Transverse colon (tissue), 4 donors: ENCODE data around the gene JAKMIP1. TPM values are rescaled to one million over a fixed set of nuclear protein-coding genes. Genes with fewer than 3 reads are reported as not detected.

Experiments
- DNase-seq: peaks from one replicate; pipeline ENCODE4 v3.0.0-alpha.2; 2019
- H3K27ac ChIP-seq, 4 donors: fragments of 200-600 bp; sonication (generic); 2 replicates each; pipeline ENCODE4 v1.5.1; 2016 to 2018; ENCODE audit warnings: inconsistent platforms in 4 of 4
- H3K27me3 ChIP-seq: fragments of 200-600 bp; sonication (generic); 2 replicates; pipeline ENCODE4 v1.5.1; 2017; ENCODE audit warnings: inconsistent platforms
- H3K36me3 ChIP-seq, 4 donors: fragments of 200-600 bp; sonication (generic); 2 replicates each; pipeline ENCODE4 v1.5.1; 2017 to 2019; ENCODE audit warnings: inconsistent platforms in 4 of 4
- H3K4me1 ChIP-seq, 4 donors: fragments of 200-600 bp; sonication (generic); 2 replicates each; pipeline ENCODE4 v1.5.1; 2017 to 2020; ENCODE audit warnings: inconsistent platforms in 4 of 4
- H3K4me3 ChIP-seq, 4 donors: fragments of 200-600 bp; sonication (generic); 1 replicate in 1 of 4; 2 replicates in 3 of 4; pipeline versions ENCODE4 v1.5.1 to v1.6.1; 2017 to 2019; ENCODE audit warnings: inconsistent platforms in 4 of 4
- H3K9me3 ChIP-seq, 2 donors: fragments of 200-600 bp; sonication (generic); 2 replicates each; pipeline ENCODE4 v1.5.1; 2017 to 2019; ENCODE audit warnings: inconsistent platforms in 2 of 2
- CTCF ChIP-seq, 5 experiments: fragments of 200-600 bp in 3 of 5; fragments of 450-650 bp in 2 of 5; sonication (generic) in 3 of 5; IDR thresholded peaks; 1 replicate in 2 of 5; 2 replicates in 3 of 5; pipeline ENCODE4 v1.5.1; 2016 to 2017; ENCODE audit warnings: antibody characterized with exemption in 5 of 5, inconsistent platforms in 3 of 5, mild to moderate bottlenecking in 2 of 5, moderate library complexity in 1 of 5
- EP300 ChIP-seq: sonication (generic); formaldehyde crosslinking; IDR thresholded peaks from one replicate; pipeline ENCODE4 v1.6.1; 2017; ENCODE audit warnings: antibody characterized with exemption, low read depth
- POLR2A ChIP-seq: fragments of 450-650 bp; IDR thresholded peaks from one replicate; pipeline ENCODE4 v1.6.1; 2016; ENCODE audit warnings: antibody characterized with exemption, mild to moderate bottlenecking, moderate library complexity
- POLR2AphosphoS5 ChIP-seq, 3 donors: sonication (generic); formaldehyde crosslinking; IDR thresholded peaks; one replicate each; pipeline ENCODE4 v1.6.1; 2016; ENCODE audit warnings: antibody characterized with exemption in 3 of 3
- WGBS, 2 donors: methylation state at CpG; one replicate each; pipeline ENCODE4 v1.1.5; 2018; ENCODE audit warnings: low coverage in 1 of 2; 5-methylcytosine and 5-hydroxymethylcytosine counted together
- in situ Hi-C, 4 donors: fragments of 200-750 bp; cut with MboI; loops; one replicate each; pipeline versions ENCODE4 v1.15.0 to v1.15.1; 2017; ENCODE audit warnings: low sequenced_read_pairs in 3 of 4, low pct_ligation_motif_present in 1 of 4, low pct_unique_long_range_greater_than_20kb in 1 of 4
- intact Hi-C: fragments of 100-400 bp; cut with DNase I; formaldehyde crosslinking; loops from one replicate; pipeline ENCODE4 v1.15.1; 2023; ENCODE audit warnings: low total_unique reads
- total RNA-seq, 4 donors: library from RNA; depleted of rRNA; stranded (reverse); fragments of >200 nt; gene quantifications; one replicate each; pipeline ENCODE4 v1.1.0, GENCODE V29; 2016

Gene JAKMIP1
- total RNA-seq, 4 donors from 2014 or later: 1.2 to 1.7 TPM; not detected in 2

GRCh38 chr4:6116696-6117285 is 83.6 kb downstream of the JAKMIP1 start:
- no peak for DNase-seq
- Histone ChIP-seq H3K4me3 (no peak overlapping the region), H3K9me3 (no peaks in the 10 kb centered on the region), H3K27ac (no peak overlapping the region), H3K27me3 (no peaks in the 10 kb centered on the region), H3K36me3 (no peaks in the 10 kb centered on the region), H3K4me1 (no peaks in the 10 kb centered on the region)
- in situ Hi-C loops (no loop called here), intact Hi-C loops (no loop called here)
- 41% methylated on average over 15 of the region's 15 CpGs; no CpG with 5 or more reads in 1 of the 2 donors for WGBS, 2 donors
- TF ChIP-seq POLR2AphosphoS5 (IDR thresholded peaks at IDR 0.05) (no peak), POLR2A (no peak), EP300 (no peak), CTCF (IDR thresholded peaks at IDR 0.05) (no peak)

DNA sequence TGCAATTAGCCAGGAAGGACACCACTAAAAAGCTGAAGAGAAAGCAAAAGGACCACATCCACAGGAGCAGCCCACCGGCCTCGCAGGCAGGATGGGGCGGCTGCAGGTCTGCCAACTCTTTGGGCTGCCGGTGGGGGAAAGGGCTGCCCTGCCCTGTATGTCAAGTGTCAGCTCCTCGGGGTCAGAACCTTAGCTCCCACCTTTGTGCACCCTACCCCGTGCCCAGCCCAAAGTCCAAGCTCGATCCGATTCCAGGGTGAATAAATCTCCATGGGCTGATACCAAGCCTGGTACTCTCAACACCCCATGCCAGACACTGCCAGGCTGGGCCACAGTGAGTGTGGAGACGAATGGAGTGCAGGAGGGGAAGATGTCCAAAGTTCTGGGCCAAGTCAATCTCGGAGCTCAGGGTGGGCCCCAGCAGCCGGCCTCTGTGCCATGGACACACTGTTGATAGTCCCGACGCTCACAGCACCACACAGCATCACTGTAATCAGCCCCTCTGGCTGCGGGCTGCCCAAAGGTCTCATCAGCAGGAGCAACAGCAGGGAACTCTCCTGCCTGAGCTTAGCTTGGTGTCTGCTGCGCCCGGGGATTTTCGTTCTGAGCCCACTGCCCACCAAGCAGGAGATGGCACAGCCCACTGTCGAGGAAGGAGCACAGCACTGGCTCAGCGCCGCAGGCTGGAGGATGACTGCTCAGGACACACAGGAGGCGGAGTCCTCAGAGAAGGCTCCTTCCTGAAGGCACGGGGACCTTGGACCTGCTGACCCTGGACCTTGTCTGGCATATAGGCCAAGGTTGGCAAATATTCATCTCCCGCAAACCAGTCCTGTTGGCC is 84.4 kb downstream of the JAKMIP1 start:
- Histone ChIP-seq H3K27ac (no peak overlapping the region), H3K4me1 (no peaks in the 10 kb centered on the region), H3K9me3 (no peaks in the 10 kb centered on the region), H3K4me3 (no peak overlapping the region), H3K36me3 (no peaks in the 10 kb centered on the region), H3K27me3 (no peaks in the 10 kb centered on the region)
- no peak for DNase-seq
- in situ Hi-C loops: no loop called here
- intact Hi-C loops: no loop called here
- no peak for TF ChIP-seq EP300
- no peak for TF ChIP-seq POLR2AphosphoS5 (IDR thresholded peaks at IDR 0.05)
- TF ChIP-seq POLR2A: no peak
- TF ChIP-seq CTCF (IDR thresholded peaks at IDR 0.05): no peak
- 86% methylated on average over 20 of the region's 23 CpGs; no CpG with 5 or more reads in 1 of the 2 donors for WGBS, 2 donors

DNA sequence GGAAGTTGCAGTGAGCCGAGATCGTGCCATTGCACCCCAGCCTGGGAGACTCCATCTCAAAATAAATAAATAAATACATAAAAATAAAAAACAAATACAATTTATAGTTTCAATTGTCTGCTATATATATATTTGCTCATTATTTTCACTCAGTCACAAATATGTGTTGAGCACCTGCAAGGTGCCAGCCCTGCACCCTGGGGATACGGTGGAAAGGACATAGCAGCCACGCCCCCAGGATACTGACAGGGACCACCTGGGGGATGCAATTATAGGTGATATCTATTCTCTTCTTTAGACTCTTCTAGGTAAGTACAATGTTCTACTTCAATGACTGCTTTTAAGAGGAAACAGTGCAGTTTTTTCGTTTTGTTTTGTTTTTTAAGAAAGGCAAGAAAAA is 85.0 kb downstream of the JAKMIP1 start:
- Histone ChIP-seq H3K4me1 (no peaks in the 10 kb centered on the region), H3K27me3 (no peaks in the 10 kb centered on the region), H3K27ac (no peak overlapping the region), H3K36me3 (no peaks in the 10 kb centered on the region), H3K4me3 (no peak overlapping the region), H3K9me3 (no peaks in the 10 kb centered on the region)
- no peak for DNase-seq
- in situ Hi-C loops: no loop called here
- WGBS, 2 donors: 33 to 49% methylated on average over 3 to 5 of the region's 5 CpGs
- TF ChIP-seq EP300: no peak
- TF ChIP-seq POLR2A: no peak
- TF ChIP-seq CTCF (IDR thresholded peaks at IDR 0.05): no peak
- TF ChIP-seq POLR2AphosphoS5 (IDR thresholded peaks at IDR 0.05): no peak
- intact Hi-C loops: no loop called here

- H3K27me3 ChIP-seq: no peaks in the 10 kb centered on the region
- in situ Hi-C loops (no loop called here), intact Hi-C loops (no loop called here)
- 44 to 59% methylated on average over 5 to 7 of the region's 7 CpGs for WGBS, 2 donors
- no peak overlapping the region for H3K27ac ChIP-seq
- H3K4me1 ChIP-seq: no peaks in the 10 kb centered on the region
- TF ChIP-seq CTCF (IDR thresholded peaks at IDR 0.05) (no peak), POLR2AphosphoS5 (IDR thresholded peaks at IDR 0.05) (no peak), EP300 (no peak), POLR2A (no peak)
- no peak for DNase-seq
- no peak overlapping the region for H3K4me3 ChIP-seq
- H3K36me3 ChIP-seq: no peaks in the 10 kb centered on the region
- H3K9me3 ChIP-seq: no peaks in the 10 kb centered on the region
These were observed 85.7 kb downstream of the JAKMIP1 start for GRCh38 chr4:6114601-6115000.
